ENCODE results near the gene CRB2. TPM values are rescaled to one million over a fixed set of nuclear protein-coding genes. Genes with fewer than 3 reads are reported as not detected.

The CRB2 gene
- total and polyA plus RNA-seq, 4 experiments from 2014 or later: not detected

DNA sequence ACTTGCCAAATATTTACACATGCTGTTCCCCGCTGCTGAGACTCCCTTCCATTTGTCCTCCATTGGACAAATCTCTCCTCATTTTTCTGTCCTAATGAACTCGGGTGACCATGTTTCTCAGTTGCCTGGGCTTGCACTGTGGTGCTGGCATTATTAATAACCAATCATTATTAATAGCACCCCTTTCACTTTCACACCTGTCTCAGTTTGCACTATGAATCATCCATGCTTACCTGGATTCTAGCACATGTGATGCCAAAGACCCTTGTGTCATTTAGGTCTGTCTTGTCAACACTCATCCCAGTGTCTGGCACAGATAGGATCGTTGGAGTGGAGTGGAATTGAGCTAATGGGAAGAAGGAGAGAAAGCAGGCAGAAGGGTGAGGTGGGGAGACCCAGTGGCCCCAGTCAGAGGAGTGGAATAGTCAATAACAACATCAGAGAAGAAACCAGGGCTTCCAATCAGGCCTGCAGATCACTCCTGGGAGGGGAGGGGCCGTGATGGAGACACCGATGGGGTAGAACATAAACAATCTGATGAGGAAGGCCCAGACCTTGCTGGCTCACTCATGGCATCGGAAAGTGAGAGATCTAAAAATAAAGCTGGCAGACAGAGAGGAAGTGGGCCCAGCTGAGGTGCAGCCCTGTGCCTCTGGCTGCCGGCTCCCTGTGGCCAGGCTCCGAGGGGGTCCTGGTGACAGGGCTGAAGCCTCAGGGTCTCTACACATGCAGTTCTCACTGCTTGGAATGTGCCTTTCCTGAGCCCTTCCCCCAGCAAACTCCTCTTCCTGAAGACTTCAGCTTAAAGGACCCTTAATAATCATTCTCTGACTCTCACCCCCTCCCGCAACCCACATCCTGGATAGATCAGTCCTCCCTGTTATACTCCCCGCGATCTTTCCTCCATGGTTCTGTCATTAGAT lies 33.5 kb upstream of the CRB2 start:
- no peaks in the 10 kb centered on the region for H3K36me3 Mint-ChIP-seq
- H3K27me3 Mint-ChIP-seq: no peaks in the 10 kb centered on the region
- peak overlapping the region in 1 of 2 donors; percentile 49 for H3K4me3 ChIP-seq (ENCODE audit: low read length in 2 of 2)
- H3K27ac Mint-ChIP-seq: peak overlapping the region; percentile 70 to 96 (median 92)
- DNase-seq: peak; percentile 66 to 82 (median 75)
- H3K9me3 Mint-ChIP-seq: no peaks in the 10 kb centered on the region
- peak overlapping the region; percentile 44 for H3K27ac ChIP-seq (ENCODE audit: low read depth, low read length)
- H3K9me3 ChIP-seq (ENCODE audit: control insufficient read depth in 1 of 2, low read length in 2 of 2): no peaks in the 10 kb centered on the region
- peak overlapping the region; percentile 32 to 82 (median 76) for H3K4me3 Mint-ChIP-seq
- H3K4me1 ChIP-seq (ENCODE audit: insufficient read depth, low read length): peaks cover 28% of the 10 kb centered on the region
- intact Hi-C loops (cut with micrococcal nuclease): loop anchor here (1.0 to 10.0 kb wide), 3 partner anchors 17 to 418 kb away; partner anchors contain the start of genes RC3H2 and STRBP
- POLR2A ChIA-PET (ENCODE audit: partially characterized antibody): interaction anchor here (0.8 to 2.4 kb wide), 6 partner anchors 8 to 410 kb away, joined by 3 to 34 read pairs (median 5); partner anchors contain the start of genes ZBTB26 and ZBTB6
- no peaks in the 10 kb centered on the region for H3K36me3 ChIP-seq (ENCODE audit: insufficient read depth, low read length)
- H3K27me3 ChIP-seq (ENCODE audit: insufficient read depth, low read length): no peaks in the 10 kb centered on the region
- CTCF ChIA-PET (ENCODE audit: partially characterized antibody): interaction anchor here (1.0 to 1.7 kb wide), 4 partner anchors 17 to 32 kb away, joined by 3 to 9 read pairs (median 4); no protein-coding TSS in a partner anchor
- peaks cover 22 to 45% (median 28%) of the 10 kb centered on the region in 4 donors for H3K4me1 Mint-ChIP-seq

DNA sequence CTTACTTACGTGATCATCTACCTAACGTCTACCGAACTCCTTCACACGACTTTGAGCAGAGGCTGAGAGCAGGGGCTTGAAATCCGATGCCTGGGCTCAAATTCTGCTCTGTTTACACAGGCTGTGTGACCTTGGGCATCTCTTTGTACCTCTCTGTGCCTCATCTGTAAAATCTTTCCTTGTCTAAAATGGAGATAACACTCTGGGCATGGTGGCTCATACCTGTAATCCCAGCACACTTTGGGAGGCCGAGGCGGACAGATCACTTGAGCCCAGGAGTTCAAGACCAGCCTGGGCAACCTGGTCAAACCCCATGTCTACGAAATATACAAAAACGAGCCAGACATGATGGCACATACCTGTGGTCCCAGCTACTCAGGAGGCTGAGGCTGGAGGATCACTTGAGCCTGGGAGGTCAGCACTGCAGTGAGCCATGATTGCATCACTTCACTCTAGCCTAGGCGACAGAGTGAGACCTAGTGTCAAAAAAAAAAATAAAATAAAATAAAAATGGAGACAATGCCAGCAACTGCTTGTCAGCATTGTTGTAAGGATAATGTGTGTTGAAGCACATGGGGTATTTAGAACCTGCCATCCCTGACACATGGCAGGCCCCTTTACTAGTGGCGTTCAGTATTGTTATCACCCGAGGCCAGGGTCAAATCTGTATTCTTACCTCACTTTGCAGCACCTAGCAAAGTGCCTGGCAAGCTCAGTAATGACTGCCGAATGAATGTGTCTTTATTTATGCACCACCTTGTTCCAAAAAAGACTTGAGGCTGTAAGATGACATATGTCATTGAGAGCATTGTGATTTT lies 32.6 kb upstream of the CRB2 start:
- peak overlapping the region; percentile 70 to 96 (median 92) for H3K27ac Mint-ChIP-seq
- Histone ChIP-seq H3K36me3 (ENCODE audit: insufficient read depth, low read length) (no peaks in the 10 kb centered on the region), H3K27me3 (ENCODE audit: insufficient read depth, low read length) (no peaks in the 10 kb centered on the region), H3K9me3 (ENCODE audit: control insufficient read depth in 1 of 2, low read length in 2 of 2) (no peaks in the 10 kb centered on the region), H3K4me1 (ENCODE audit: insufficient read depth, low read length) (peaks cover 28% of the 10 kb centered on the region), H3K4me3 (ENCODE audit: low read length in 2 of 2) (peak overlapping the region in 1 of 2 donors; percentile 49), H3K27ac (ENCODE audit: low read depth, low read length) (peak overlapping the region; percentile 44)
- H3K9me3 Mint-ChIP-seq: no peaks in the 10 kb centered on the region
- H3K27me3 Mint-ChIP-seq: no peaks in the 10 kb centered on the region
- no peak for DNase-seq
- no peaks in the 10 kb centered on the region for H3K36me3 Mint-ChIP-seq
- H3K4me1 Mint-ChIP-seq: peaks cover 22 to 45% (median 28%) of the 10 kb centered on the region in 4 donors
- ChIA-PET CTCF (ENCODE audit: partially characterized antibody) (interaction anchor here (1.0 to 1.7 kb wide), 4 partner anchors 16 to 31 kb away, joined by 3 to 9 read pairs (median 4); no protein-coding TSS in a partner anchor), POLR2A (ENCODE audit: partially characterized antibody) (interaction anchor here (0.8 to 2.4 kb wide), 6 partner anchors 9 to 410 kb away, joined by 3 to 34 read pairs (median 5); partner anchors contain the start of genes ZBTB26 and ZBTB6)
- intact Hi-C loops (cut with micrococcal nuclease): loop anchor here (10.0 kb wide), 1 partner anchor 419 kb away; the partner anchor contains the start of gene RC3H2
- peak overlapping the region; percentile 16 to 82 (median 76) for H3K4me3 Mint-ChIP-seq

DNA sequence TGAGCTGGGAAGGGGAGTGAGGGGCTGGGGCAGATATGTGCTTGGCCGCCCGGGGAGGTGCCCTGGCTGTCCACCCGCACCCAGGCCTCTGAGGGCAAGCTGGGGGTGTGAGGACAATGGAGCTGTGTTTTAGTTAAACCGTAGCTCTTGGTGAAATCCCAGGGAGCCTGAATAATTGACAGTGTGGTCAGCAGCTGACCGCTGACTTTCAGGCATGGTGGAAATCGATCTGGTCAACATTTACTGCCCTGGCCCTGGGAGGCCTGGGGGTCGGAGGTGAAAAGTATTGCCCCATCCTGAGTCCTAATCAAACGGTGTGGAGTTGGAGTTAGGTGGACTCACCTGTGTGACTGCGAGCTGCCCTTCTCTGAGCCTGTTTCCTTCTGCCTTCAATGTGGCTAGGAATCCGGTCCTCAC lies 31.2 kb upstream of the CRB2 start:
- intact Hi-C loops (cut with micrococcal nuclease): loop anchor here (10.0 kb wide), 1 partner anchor 420 kb away; the partner anchor contains the start of gene RC3H2
- no peaks in the 10 kb centered on the region for H3K36me3 Mint-ChIP-seq
- POLR2A ChIA-PET (ENCODE audit: partially characterized antibody): interaction anchor here (0.6 kb wide), 1 partner anchor 15 kb away, joined by 3 read pairs; no protein-coding TSS in a partner anchor

DNA sequence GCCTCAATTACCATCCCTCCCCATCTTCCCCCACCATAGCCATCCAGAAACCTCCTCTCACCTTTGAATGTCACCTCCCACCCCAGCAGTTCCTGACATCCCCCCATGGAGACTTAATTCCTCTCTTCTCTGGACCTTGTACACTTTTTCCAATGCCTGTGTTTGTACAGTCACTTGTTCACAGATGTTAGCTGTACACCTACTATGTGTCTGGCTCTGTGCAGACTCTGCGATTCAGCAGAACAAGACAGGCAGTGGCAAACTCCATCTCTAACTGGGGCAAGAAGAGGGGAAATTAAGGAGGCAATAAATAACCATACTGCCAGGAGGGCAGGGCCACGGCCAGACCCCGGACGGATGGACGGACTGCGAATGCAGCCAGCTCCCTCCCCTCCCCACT lies 29.8 kb upstream of the CRB2 start:
- no peak overlapping the region for H3K27ac ChIP-seq (ENCODE audit: low read depth, low read length)
- Mint-ChIP-seq H3K4me3 (no peak overlapping the region), H3K4me1 (peaks cover 25 to 44% (median 31%) of the 10 kb centered on the region in 4 donors)

More for the DNA sequence above, 31.2 kb upstream of the CRB2 start:
- H3K27me3 ChIP-seq (ENCODE audit: insufficient read depth, low read length): no peaks in the 10 kb centered on the region
- no peaks in the 10 kb centered on the region for H3K36me3 ChIP-seq (ENCODE audit: insufficient read depth, low read length)
- H3K27ac ChIP-seq (ENCODE audit: low read depth, low read length): no peak overlapping the region
- H3K27me3 Mint-ChIP-seq: no peaks in the 10 kb centered on the region
- H3K9me3 Mint-ChIP-seq: no peaks in the 10 kb centered on the region
- H3K4me1 ChIP-seq (ENCODE audit: insufficient read depth, low read length): peaks cover 33% of the 10 kb centered on the region
- H3K9me3 ChIP-seq (ENCODE audit: control insufficient read depth in 1 of 2, low read length in 2 of 2): no peaks in the 10 kb centered on the region
- peak overlapping the region in 4 of 7 donors; percentile 1 to 59 (median 30) for H3K27ac Mint-ChIP-seq
- no peak overlapping the region for H3K4me3 ChIP-seq (ENCODE audit: low read length in 2 of 2)
- DNase-seq: no peak
- no peak overlapping the region for H3K4me3 Mint-ChIP-seq
- CTCF ChIA-PET (ENCODE audit: partially characterized antibody): interaction anchor here (0.7 kb wide), 1 partner anchor 138 kb away, joined by 6 read pairs; no protein-coding TSS in a partner anchor
- peaks cover 25 to 45% (median 32%) of the 10 kb centered on the region in 4 donors for H3K4me1 Mint-ChIP-seq

DNA sequence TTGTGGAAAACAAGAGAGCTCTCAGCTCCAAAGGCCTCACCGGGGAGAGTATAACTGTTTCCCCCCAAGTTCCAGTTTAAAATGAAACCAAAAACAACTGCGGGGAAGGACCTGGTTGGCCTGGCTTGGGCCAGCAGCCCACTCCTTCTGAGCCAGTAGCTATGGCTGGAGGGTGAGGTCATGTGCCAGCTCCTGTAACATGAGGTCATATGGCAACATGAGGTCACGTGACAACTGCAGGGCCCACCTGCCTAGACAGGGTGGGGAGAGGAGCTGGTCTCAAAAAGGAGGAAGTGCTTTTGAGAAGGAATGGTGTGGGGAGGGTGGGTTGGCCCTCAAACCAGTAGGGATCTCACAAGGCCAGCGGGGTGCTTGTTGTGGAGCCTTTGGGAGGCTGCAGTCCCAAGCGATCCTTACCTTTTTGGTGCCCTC lies 29.3 kb upstream of the CRB2 start:
- CTCF ChIA-PET (ENCODE audit: partially characterized antibody): interaction anchor here (1.8 kb wide), 1 partner anchor 13 kb away, joined by 5 read pairs; no protein-coding TSS in a partner anchor
- peaks cover 26% of the 10 kb centered on the region for H3K4me1 ChIP-seq (ENCODE audit: insufficient read depth, low read length)
- Mint-ChIP-seq H3K9me3 (no peaks in the 10 kb centered on the region), H3K27me3 (no peaks in the 10 kb centered on the region), H3K4me1 (peaks cover 20 to 40% (median 27%) of the 10 kb centered on the region in 4 donors), H3K36me3 (no peaks in the 10 kb centered on the region), H3K4me3 (no peak overlapping the region), H3K27ac (no peak overlapping the region)
- no peak for DNase-seq
- no peaks in the 10 kb centered on the region for H3K9me3 ChIP-seq (ENCODE audit: control insufficient read depth in 1 of 2, low read length in 2 of 2)
- H3K36me3 ChIP-seq (ENCODE audit: insufficient read depth, low read length): no peaks in the 10 kb centered on the region
- POLR2A ChIA-PET (ENCODE audit: partially characterized antibody): interaction anchor here (1.1 kb wide), 1 partner anchor 13 kb away, joined by 3 read pairs; no protein-coding TSS in a partner anchor
- H3K27ac ChIP-seq (ENCODE audit: low read depth, low read length): no peak overlapping the region
- intact Hi-C loops (cut with micrococcal nuclease): loop anchor here (10.0 kb wide), 1 partner anchor 422 kb away; the partner anchor contains the start of gene RC3H2
- no peak overlapping the region for H3K4me3 ChIP-seq (ENCODE audit: low read length in 2 of 2)
- H3K27me3 ChIP-seq (ENCODE audit: insufficient read depth, low read length): no peaks in the 10 kb centered on the region

More for the DNA sequence above, 29.8 kb upstream of the CRB2 start:
- Histone ChIP-seq H3K36me3 (ENCODE audit: insufficient read depth, low read length) (no peaks in the 10 kb centered on the region), H3K27me3 (ENCODE audit: insufficient read depth, low read length) (no peaks in the 10 kb centered on the region), H3K9me3 (ENCODE audit: control insufficient read depth in 1 of 2, low read length in 2 of 2) (no peaks in the 10 kb centered on the region), H3K4me1 (ENCODE audit: insufficient read depth, low read length) (peaks cover 31% of the 10 kb centered on the region), H3K4me3 (ENCODE audit: low read length in 2 of 2) (no peak overlapping the region)
- Mint-ChIP-seq H3K9me3 (no peaks in the 10 kb centered on the region), H3K27ac (peak overlapping the region in 2 of 7 donors; percentile 47 to 52), H3K36me3 (no peaks in the 10 kb centered on the region), H3K27me3 (no peaks in the 10 kb centered on the region)
- ChIA-PET POLR2A (ENCODE audit: partially characterized antibody) (interaction anchor here (1.1 kb wide), 1 partner anchor 14 kb away, joined by 3 read pairs; no protein-coding TSS in a partner anchor), CTCF (ENCODE audit: partially characterized antibody) (interaction anchor here (1.8 kb wide), 1 partner anchor 14 kb away, joined by 5 read pairs; no protein-coding TSS in a partner anchor)
- intact Hi-C loops (cut with micrococcal nuclease): loop anchor here (10.0 kb wide), 1 partner anchor 421 kb away; the partner anchor contains the start of gene RC3H2
- DNase-seq: no peak

DNA sequence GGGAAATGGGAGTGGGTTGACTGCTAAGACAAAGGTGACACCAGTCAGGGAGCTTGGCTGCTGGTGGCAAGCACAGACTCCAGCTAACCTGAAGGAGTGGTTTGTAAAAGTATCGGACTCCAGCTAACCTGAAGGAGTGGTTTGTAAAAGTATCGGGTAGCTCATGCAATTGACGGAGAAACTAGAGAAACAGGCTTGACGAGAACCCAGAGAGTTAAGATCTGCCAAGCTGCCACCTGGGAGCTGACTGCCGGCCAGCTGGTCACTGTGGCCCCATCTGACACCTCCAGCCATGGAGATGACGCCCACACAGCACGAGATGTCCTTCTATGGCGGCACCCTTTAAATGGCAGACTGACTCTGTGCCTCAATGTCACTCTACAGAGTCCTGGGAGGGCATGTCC lies 28.3 kb upstream of the CRB2 start:
- no peaks in the 10 kb centered on the region for H3K27me3 ChIP-seq (ENCODE audit: insufficient read depth, low read length)
- no peaks in the 10 kb centered on the region for H3K36me3 ChIP-seq (ENCODE audit: insufficient read depth, low read length)
- H3K4me3 Mint-ChIP-seq: no peak overlapping the region
- H3K4me1 ChIP-seq (ENCODE audit: insufficient read depth, low read length): peaks cover 16% of the 10 kb centered on the region
- no peak overlapping the region for H3K27ac ChIP-seq (ENCODE audit: low read depth, low read length)
- DNase-seq: no peak
- intact Hi-C loops (cut with micrococcal nuclease): loop anchor here (10.0 kb wide), 1 partner anchor 423 kb away; the partner anchor contains the start of gene RC3H2
- CTCF ChIA-PET (ENCODE audit: partially characterized antibody): no interaction called here
- H3K36me3 Mint-ChIP-seq: no peaks in the 10 kb centered on the region
- no peaks in the 10 kb centered on the region for H3K9me3 Mint-ChIP-seq
- no peak overlapping the region for H3K27ac Mint-ChIP-seq
- POLR2A ChIA-PET (ENCODE audit: partially characterized antibody): no interaction called here
- H3K4me3 ChIP-seq (ENCODE audit: low read length in 2 of 2): no peak overlapping the region
- H3K4me1 Mint-ChIP-seq: peaks cover 10 to 29% (median 17%) of the 10 kb centered on the region in 4 donors
- H3K27me3 Mint-ChIP-seq: no peaks in the 10 kb centered on the region
- H3K9me3 ChIP-seq (ENCODE audit: control insufficient read depth in 1 of 2, low read length in 2 of 2): no peaks in the 10 kb centered on the region

Measured in CD4-positive, alpha-beta memory T cell (primary cell).